Activated gamma-delta T cell treated with anti-CD3 and anti-CD28 coated beads, Interleukin-2, amount 50 U/mL, for 16 hours (primary cell): ENCODE results near the gene MARCKS.
"Not testable (repeated sequence)": the region's sequence is repeated elsewhere in the genome, so short reads cannot be mapped to it uniquely, and the experiment has no call there.

ENCODE experiments used
- DNase-seq: peaks from one replicate; pipeline ENCODE4 v3.0.0-alpha.2; 2020; ENCODE audit warnings: low read depth

The MARCKS gene

DNA sequence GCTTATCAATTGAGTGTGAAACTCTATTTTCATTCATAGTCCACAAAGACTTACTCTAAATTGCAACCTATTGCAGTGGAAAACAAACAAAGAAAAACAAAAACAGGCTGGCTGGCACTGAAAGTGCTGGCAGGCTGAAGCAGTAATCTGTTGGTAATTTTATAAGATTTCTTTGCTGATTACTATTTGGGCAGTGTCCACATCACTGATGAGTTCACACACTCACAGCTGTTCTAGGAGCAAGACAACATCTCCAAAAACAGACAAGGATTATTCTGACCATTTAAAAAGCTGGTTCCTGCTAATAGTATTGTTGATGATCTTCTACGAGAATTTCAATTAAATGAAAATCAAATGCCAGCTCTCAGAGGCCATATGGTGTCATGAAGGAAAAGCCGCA, 26.9 kb downstream of the MARCKS start:
- DNase-seq = no peak

- DNase-seq = no peak
Observed at GRCh38 chr6:113886512-113886911, 29.4 kb downstream of the MARCKS start.

DNA sequence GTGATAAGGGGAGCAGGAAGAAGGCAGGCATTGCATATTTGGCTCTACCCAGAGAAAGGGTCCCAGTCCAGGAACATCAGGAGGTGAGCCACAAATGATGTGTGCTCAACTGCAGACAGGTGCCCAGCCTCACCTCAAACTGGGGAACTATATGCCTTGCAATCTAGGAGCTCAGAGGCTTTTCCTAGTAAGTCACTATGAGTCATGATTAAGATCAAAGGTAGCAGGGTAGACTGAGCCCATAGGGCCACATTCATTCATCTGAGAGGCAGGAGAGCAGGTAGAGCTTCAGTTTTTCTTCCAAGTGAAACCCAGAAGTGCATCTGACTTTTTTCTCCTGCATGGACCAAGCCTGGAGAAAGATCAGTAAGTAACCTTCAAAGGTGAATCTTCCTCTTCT, 31.3 kb downstream of the MARCKS start:
- DNase-seq = no peak

GRCh38 chr6:113888956-113889630, 31.9 kb downstream of the MARCKS start:
- DNase-seq = no peak

DNA sequence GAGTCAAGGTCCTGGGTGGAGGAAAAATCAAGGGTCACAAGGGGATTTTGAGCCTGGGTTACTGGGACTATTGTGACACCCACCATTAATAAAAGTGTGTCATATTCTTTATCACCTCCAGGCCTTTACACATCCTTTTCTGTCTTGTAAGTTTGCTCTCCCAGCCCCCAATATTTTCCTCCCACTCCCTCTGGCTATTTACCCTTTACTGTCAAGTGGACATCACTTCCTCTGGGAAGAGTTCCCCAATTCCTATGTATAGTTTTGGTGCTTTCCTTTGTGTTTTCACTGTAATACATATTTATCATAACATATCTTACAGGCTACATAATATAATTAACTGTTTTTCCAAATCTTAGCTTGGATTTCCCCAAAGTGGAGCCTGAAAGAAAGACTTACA, 36.3 kb downstream of the MARCKS start:
- DNase-seq = no peak

DNA sequence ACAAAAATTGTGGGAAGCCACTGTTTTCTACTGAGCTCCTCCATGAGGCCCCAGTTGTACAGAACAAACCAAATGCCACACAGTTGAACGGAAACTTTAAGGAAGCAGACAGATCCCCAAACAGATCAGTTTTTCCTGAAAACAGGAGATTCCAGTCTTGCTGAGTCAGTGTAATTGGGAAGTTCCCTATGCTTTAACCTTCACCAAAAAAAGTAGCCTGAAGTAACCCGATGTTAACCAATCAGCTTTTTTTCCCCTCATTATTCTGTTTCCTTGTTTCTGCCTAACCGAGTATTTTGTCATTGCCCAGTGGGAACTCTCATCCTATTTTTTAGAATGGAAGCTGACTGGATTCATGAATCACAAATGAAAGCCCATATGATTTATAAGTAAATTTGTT, 36.7 kb downstream of the MARCKS start:
- DNase-seq = no peak

DNA sequence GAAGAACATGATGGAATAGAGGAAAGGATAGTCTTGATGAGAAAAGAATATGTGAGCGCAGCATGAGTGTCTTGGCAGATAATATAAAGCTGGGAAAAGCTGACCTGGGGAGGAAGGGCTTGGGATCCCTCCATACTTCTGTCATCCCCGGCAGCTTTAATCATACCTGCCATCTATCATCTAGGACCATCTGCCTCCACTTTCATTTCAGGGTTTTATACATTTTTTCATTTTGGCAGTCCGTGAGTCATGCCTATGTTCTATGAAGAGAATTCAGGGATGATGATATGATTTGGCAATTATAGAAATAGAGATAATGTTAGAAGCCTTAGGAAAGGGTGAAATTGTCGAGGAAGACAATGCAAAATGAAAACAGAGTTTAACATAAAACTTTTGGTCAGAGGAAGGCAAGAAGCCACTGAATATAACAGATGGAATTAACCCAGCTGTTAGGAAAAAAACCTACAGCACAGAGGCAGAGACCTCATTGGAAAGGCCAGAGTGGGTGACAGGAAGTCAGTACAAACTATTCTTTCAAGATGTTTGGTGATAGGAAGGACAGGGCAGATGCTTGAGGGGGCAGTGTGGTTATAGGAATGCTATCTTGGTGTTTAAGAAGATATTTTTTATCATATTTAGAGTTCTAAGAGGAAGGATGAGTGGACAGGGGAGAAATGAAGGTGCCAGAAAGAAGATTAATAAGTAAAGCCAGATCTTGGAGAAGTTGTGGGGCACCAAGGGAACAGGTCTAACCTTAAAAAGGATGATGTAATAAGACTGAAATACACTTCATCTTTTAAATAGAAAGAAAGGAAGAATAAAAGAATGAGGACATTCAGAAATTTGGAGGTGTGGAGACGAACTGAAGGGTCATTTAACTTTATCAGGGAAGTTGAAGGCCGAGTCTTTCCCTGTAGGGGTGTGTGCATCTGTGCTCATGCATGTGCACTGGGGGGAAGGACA, 37.8 kb downstream of the MARCKS start:
- no peak for DNase-seq

GRCh38 chr6:113901482-113901881, 44.3 kb downstream of the MARCKS start:
- no peak for DNase-seq

DNA sequence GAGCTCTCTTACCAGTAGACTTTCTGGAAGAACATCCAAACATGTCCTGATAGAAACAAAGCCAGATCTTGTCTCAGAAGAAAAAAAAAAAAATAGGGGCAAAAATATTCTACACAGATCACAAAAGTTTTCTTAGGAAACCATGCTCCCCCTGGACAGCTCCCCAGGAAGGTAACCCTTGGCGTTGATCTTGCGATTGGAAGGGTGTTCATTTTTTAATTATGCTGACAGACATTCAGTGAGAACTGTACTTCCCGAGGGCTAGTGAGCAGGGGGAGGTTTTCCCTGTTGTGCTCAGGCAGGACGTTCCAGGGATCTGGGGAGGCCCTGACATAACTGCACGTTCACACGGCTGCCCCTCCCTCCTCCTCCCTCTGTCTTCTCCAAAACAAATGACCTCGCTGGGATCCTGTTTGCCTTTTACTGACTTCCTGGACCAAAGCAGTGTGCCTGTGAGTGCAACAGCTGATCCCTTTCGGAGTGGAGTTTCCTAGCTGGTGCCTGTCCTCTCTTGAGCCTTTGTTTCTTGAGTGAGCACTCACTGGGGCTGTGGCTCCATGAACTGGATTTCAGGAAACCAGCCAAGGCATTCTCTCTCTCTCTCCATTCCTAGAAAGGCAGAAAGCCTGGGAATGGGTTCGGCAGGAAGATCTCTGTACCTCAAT, 46.7 kb downstream of the MARCKS start:
- no peak for DNase-seq

GRCh38 chr6:113907102-113907815, 50.1 kb downstream of the MARCKS start:
- DNase-seq = no peak

DNA sequence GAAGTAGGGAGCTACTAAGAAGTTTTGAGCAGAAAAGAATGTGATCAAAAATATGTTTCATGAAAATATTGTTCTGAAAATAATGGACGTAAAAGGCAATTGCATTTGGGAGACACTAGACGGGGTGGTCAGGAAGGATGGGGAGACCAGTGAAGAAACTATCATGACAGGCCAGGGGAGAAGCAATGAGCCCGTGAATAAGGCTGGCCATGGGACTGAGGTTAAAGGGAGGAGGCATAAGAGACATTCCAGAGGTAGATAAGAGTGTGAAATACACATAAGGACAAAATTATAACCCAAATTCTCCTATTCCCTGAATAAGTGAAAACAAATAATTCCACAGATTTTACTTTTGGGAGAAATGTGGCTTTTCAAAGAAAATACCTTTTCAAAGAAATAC, 51.7 kb downstream of the MARCKS start:
- no peak for DNase-seq

DNA sequence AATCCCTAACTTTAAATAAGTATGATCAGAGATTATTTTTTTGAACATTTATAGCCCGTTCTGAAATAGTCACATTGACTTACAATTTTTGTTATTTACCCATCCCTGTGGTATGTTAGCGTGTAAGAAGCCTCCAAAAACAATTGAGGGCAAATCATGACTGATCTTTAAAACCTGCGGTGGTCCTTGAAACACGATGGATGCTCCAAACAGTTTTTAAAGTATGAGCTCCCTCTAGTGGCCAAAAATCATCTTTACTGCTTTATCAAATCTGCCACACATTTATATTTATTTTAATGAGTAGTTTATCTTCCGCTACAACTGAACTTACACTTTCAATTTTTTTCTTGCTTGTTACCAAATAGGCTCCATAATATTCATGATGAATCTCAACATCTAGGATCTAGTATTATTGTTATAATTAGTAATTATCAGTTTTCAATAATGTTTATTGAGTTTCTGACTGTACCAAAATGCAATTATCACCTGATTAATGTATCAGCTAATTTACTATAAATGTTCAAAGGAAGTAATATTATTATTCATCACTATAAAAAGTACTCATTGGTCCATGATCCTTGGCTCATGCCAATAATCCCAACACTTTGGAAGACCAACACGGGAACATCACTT, 52.2 kb downstream of the MARCKS start:
- DNase-seq = no peak

DNA sequence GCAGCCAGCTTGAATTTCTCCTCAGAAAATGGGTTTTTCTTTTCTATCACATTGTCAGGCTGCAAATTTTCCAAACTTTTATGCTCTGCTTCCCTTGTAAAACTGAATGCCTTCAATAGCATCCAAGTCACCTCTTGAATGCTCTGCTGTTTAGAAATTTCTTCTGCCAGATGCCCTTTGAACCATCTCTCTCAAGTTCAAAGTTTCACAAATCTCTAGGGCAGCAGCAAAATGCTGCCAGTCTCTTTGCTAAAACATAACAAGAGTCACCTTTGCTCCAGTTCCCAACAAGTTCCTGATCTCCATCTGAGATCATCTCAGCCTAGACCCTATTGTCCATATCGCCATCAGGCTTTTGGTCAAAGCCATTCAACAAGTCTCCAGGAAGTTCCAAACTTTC, 53.1 kb downstream of the MARCKS start:
- not testable (repeated sequence) for DNase-seq
